Sciatic nerve (tissue), 2 donors: ENCODE data around the gene NR1D2. TPM values are rescaled to one million over a fixed set of nuclear protein-coding genes. Genes with fewer than 3 reads are reported as not detected.

Experiments used
- ATAC-seq: fragments of 200-7000 bp; cut with Tn5 transposase; one replicate; pipeline ENCODE4 v1.9.1; 2020; ENCODE audit warnings: mild to moderate bottlenecking, moderate library complexity
- DNase-seq: peaks from one replicate; pipeline ENCODE4 v3.0.0-alpha.2; 2020; ENCODE audit warnings: low spot score
- intact Hi-C: fragments of 100-400 bp; cut with DNase I; formaldehyde crosslinking; loops from one replicate; pipeline ENCODE4 v1.14.2; 2022
- total RNA-seq: library from RNA; stranded (reverse); fragmentation: NEBNext Ultra II Directional; extraction: Animal tissue kit (Norgen Biotek cat#: 25700); gene quantifications from one replicate; pipeline ENCODE4 v1.2.1, GENCODE V29; 2021
- donor health status: DM: no; HTN: no; CAD: no.
- donor health status: DM: no; HTN: no; CAD: no.

NR1D2 gene
- total RNA-seq, 1 donor from 2014 or later: 71.5 TPM

GRCh38 chr3:24027946-24028345, 82.9 kb downstream of the NR1D2 start:
- DNase-seq: no peak
- ATAC-seq: no peak
- intact Hi-C loops: no loop called here

Other genes with a start within 250 kb of the NR1D2 start
- 152 TPM for gene UBE2E1, start 139.3 kb upstream of the NR1D2 start, total RNA-seq
- 10.8 TPM for gene NKIRAS1, start 28.3 kb upstream of the NR1D2 start, total RNA-seq
- gene RPL15, start 28.2 kb upstream of the NR1D2 start, total RNA-seq: 1,125 TPM